Stimulated activated CD4-positive, alpha-beta T cell treated with anti-CD3 and anti-CD28 coated beads, Interleukin-15, amount 100 ng/mL, for 24 hours (primary cell): ENCODE results near the gene B3GNT5.

Source experiments
- DNase-seq: peaks from one replicate; pipeline ENCODE4 v3.0.0-alpha.2; 2020

Gene B3GNT5

DNA sequence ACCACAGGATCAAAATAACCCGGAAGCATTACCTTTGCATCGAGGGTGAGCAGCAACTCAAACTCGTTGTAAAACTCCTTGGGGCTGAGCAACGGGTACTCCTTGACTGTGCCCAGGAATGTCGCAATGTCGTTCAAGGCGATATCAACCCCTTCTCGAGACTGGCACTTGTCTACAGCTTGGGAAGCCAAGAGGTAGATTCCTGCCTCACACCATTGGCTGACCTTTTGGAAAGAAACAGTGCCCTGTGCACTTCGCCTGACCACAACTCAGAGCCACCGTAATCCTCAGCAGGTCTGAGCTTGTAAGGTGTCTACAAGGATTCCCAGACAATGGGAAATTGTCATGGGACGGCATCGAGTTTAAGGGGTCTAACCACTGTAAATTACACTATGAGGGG, 43.9 kb downstream of the B3GNT5 start:
- DNase-seq, result no peak

DNA sequence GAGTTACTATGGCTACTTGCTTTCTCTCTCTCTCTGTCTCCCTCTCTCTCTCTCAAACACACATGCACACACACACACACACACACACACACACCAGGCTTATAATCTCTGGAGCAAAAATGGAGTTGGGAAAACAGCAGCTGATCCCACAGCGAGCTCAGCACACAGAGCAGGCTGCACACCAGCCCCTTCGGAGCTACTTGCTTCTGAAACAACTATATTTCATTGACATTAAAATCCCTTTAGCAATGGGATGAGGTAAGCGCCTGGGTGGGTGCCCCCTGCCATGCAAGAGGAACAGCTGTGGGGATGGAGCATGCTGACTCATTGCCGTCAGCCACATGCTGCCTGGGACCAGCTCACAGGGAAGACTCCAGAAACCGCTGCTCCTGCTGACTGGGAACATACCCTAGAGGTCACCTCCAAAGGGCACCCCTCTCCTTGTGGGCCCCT, 45.7 kb downstream of the B3GNT5 start:
- DNase-seq, result no peak

DNA sequence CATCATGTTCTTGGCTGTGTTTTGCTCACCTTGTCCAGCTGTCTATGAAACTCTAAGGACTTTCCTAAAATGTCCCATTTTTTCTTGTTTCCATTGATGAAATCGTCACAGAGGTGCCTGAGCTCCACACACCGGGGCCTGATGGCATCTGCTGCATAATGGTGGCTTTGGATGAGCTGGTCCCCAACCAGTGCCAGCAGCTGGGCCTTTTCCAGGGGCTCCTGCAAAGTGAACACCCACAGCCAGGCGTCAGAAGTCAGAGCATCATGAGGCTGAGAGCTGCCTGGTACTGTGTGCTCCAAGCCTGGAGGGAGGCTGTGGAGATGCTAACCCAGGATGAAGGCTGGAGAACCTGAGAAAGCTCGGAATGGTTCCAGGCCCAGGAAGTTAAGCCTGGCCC, 46.9 kb downstream of the B3GNT5 start:
- no peak for DNase-seq

DNA sequence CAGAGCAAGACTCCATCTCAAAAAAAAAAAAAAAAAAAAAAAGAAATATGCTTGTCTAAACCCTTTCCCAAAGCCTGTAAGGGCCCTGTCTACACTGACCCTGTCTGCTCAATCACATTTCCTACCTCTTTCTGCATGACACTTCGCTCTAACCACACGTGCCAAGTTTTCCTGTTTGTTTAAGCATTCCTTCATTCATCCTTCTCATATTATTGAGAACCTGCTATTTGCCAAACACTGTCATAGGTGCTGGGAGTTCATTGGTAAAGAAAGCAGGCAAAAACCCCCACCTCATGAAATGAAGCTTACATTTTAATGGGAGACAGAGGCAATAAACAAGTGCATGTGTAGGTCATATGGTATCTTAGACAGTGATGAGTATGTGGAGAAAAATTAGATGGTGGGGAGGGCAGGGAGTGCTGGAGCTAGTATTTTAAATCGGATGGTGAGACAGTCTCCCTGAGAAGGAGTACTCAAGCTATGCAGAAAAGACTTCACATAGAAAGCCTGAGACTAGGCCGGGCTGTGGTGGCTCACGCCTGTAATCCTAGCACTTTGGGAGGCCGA, 48.0 kb downstream of the B3GNT5 start:
- no peak for DNase-seq

DNA sequence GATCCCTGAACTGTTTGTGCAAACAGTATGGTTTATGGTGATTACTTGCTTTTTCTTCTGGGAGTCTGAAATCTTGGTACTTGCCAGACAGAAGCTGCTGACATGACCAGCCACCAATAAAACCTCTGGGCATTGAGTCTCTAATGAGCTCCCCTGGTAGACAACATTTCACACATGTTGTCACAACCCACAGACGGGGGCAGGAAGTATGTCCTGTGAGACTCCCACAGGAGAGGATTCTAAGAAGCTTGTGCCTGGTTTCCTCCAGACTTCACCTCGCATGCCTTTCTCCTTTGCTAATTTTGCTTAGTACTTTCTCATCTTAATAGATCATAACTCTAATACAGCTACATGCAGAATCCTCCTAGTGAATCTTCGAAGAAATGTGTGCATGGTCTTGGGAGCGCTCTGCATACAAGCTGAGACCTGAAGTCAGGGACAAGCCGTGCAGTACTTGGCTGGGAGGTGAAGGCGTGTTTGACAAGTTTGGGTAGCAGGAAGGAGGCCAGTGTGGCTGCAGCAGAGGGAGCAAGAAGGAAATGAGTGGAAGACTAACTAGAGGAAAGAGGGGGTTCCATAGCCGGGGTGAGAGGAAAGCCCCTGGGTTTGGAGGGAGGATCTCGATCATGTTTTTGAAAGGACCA, 49.0 kb downstream of the B3GNT5 start:
- no peak for DNase-seq

DNA sequence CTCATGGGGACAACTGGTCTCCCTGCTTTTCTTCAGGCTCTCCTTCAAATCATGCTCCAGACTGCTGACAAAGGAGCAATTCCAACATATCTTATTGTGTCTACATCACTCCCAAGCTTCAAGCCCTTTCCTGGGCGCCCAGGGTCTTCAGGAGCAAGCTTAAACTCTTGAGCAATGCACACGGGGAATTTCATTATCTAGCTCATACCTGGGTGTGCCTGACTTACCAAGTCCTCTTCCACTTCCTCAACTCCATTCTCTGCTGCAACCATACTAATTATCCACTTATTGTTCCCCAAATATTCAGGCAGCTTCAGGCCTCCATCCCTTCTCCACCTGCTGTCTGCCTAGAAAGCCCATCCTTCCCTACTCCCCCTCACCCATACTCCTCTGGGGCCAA, 50.6 kb downstream of the B3GNT5 start:
- DNase-seq, result no peak

DNA sequence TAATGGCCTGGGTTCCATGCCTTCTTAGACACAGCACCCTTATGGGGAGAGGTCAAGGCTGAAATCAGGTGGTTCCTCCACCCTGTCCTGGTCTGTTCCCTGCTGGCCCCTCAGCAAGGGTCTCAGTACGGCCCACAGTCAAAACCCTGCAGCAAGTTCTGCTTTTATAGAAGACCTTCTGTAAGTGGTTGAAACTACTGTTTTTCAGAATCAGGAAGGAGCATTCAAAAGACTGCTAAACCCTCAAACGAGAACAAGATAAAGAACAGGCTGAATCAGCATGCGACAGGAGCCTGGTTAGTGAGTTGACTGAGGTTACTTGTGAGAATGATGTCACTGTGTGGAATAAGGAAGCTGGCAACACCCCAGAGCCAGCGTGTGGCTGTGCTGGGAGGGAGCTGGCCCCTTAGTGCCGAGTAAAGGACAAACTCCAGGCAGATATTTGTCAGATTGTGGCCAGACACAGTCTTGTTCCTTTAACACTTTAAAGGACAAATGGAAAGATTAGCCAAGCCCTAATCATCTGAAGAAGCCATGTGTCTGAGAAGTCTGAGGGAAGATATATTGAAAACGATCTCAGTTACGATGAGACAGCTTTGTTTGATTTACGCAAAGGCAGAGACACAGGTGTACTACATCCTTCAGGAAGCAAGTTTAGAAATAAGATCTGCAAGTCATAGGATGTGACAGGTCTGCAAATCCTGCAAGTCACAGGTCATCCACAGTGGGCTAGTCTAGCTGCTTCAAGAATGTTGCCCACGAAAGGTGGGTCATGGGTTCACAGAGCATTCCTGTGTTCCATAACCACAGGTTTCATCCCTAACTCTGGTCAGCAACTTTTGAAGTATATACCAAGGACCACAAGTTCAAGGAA, 54.0 kb downstream of the B3GNT5 start:
- peak; percentile 65 for DNase-seq

DNA sequence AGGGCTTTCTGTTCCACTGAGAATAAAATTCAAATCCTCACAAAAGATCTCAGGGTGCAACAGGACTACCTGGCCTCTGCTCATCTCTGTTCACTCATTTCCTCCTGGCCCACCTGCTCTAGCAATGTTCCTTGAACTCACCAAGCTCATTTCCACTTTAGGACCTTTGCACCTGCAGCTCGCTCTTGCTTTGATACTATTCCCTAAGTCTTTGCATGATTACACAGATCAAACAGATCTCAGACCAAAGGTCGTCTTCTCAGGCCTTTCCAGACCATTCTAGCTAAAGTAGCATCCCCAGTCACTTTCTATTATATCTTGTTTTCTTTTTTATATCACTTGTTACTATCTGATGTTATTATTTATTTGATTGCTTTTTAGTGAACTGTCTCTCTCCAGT, 54.7 kb downstream of the B3GNT5 start:
- DNase-seq, result no peak

DNA sequence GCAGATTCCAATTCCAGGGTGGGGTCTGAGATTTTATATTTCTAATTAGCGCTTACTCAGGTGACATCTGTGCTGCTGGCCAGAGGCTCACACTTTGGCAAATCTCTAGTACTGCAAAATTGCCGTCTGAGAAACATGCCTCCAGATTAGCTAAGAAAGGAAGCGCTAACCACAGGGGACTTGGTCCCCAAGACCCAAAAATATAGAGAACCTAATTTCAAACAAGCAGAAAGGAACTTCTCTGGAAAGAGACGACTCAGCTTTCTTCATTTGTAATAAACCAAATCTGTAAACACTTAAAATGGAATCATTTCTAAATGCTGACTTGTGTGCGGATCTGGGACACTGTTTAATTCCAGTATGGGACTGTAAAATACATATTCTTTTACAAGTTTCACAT, 55.7 kb downstream of the B3GNT5 start:
- no peak for DNase-seq

DNA sequence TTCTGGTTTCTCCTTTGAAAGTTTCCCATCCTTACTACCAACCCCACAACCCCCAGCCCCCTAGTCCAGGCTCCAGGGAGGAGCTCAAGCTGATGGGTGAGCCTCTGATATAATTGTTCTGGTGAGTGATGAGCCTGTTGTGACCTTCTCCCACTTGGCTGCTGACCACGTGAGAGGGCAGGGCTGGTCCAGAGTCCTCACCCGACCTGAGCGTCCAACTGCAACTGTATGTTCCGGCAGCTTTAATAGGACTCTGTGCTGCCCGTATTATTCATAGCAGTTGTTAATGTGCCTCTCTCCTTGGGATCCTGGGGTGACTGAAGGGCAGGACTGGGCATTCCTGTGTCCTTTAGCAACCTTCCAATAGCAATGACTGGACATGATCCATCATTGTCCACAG, 56.2 kb downstream of the B3GNT5 start:
- DNase-seq, result no peak

DNA sequence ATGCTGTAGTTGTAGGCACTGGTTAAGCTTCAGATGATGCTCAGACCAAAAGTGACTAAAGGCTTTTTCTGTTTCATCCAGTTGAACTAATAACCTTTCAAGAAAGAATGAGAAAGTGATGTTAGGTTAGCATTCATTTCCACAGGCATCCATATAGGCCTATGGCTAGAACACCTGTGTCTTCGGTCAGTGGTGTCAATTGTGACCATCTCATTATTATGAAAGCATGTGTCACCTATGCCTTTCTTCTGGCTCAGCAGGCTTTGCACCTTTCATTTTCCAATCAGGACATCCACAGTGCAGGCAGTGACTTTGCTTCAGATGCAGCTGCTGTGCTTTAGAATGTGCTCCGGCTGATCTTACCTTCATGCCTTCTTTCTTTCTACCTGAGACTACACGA, 57.9 kb downstream of the B3GNT5 start:
- DNase-seq, result no peak

DNA sequence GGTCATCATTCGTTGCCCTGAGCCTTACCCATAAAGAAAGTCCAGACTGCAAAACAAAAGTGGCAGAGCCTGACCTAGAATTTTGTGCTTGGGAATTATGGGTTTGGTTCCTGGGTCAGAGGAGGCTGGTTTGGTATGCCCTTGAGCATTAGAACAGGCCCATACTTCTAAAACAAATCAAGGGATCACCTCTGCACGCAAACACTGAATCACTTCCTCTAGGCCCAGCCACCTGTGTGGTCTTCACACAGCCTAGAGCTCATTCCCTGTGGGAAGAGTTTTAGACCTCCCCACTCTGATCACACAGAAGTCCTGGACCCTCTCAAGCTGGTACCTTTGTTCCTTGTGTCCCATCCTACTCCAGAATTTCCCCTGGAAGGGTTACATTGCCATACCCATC, 59.4 kb downstream of the B3GNT5 start:
- no peak for DNase-seq

DNA sequence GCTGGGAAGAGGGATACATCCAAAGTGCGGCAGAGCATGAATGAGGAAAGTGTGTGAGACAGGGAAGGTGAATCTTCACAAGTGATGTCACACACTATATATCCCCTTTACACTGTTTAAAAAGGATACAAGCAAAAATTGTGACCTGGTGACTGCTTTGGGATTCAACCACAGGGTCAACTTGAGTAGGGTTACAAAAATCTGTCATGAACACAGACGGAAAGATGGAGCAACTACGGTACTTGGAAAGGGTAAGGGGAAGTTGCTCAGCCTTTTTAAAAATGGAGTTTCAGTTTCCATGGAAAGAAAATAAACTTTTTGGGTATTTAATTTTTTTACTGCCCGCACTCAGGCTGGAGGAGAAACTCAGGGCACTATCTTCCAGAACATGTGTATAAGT, 60.3 kb downstream of the B3GNT5 start:
- DNase-seq, result no peak

DNA sequence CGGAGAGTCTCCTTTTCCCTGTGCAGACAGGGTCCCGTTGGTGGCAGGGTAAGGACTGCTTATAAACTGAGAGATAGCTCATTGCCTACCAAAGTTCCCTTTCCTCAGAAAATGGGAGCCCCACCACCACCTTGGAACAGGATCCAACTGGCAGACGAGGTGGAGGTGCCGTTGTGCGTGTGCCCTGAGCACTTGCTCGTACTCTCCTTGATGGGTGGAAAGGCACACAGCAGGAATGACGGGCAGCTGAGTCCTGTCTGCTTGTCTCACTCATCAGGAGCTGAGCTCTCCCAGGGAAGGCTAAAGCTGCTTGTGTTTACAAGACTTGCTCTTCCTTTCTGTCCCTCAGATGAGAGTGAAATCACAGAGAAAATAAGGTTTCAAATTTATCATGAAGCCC, 60.7 kb downstream of the B3GNT5 start:
- no peak for DNase-seq

DNA sequence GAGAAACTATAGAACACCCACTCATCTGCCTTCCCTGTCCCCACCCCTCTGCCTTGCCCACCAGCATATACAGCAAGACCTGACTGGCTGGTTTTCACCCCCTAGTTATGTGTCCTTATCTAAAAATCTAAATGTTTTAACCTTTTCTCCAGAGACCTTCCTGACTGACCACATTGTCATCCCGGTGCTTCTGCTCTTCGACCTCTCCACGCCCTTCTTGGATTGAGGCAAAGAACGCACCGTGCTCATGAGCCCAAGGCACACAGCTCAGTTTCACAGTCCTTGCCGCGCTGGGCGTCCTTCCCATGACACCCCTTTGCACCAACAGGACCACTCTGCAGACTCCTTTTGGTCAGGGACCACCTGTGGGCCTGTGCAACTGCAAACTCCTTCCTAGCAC, 62.7 kb downstream of the B3GNT5 start:
- DNase-seq, result no peak

DNA sequence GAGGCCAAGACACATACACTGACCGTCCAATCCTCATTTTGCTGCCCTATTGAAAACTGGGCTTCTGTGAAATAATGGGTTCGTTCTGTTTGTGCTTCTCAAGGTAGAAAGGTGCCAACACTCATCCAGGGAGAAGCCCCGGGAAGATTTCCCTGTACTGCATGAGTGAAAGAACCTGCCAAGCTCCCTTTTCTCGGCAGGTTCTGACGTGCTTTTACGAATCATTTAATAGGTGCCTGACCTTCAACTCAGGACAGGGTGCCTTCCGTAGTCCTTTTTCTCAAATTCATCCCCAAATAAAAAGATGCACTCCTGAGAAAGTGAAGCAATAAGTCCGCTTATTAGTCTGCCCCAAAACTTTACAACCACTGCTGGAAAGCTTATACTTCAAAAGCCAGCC, 64.2 kb downstream of the B3GNT5 start:
- no peak for DNase-seq

DNA sequence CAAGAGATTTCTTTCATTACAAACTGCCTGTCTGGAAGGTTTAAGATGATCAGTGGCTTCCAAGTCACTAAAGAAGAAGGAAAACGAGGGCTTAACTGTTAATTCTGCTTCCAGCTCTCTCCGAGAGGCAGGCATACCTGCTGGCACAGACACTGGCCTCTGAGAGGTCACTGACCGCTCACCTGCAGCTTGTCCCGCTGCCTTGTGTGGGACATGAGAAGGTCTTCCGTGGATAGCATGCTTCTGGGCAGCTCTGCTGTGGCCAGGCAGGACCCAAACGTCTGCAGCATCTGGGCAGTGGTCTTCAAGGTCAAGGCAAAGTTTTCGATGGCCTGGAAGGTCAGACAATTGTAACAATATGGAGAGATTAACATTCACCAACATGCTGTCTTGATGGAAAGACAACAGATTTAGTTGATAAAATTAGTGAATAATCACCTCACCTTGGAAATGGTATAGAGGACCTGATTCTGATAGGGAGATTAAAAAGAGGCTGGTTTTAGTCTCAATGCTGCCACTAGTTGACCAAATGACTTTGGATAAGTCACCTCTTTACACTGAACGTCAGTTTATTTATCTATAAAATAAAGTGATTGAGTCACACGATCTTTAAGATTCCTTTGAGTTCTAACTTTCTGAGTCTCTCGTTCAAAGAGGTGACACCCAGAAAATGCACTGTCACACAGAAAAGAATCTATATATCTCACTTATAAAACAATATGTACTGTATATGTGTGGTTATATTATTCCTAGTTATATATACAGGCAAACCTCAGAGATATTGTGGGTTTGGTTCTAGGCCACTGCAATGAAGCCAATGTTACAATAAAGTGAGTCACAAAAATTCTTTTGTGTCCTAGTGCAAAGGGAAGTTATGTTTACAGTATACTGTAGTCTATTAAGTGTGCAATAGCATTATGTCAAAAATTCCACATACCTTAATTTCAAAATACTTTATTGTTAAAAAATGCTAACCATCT, 65.1 kb downstream of the B3GNT5 start:
- no peak for DNase-seq

DNA sequence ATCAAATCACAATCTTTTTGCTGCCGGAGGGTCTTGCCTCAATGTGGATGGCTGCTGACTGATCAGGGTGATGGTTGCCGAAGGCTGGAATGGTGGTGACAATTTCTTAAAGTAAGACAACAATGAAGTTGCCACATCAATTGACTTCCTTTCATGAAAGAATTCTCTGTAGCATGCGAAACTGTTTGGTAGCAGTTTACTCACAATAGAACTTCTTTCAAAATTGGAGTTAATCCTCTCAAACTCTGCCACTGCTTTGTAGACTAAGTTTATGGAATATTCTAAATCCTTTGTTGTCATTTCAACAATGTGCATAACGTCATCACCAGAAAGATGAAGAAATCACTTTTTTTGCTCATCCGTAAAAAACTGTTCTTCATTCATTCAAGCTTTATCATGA, 65.8 kb downstream of the B3GNT5 start:
- no peak for DNase-seq

DNA sequence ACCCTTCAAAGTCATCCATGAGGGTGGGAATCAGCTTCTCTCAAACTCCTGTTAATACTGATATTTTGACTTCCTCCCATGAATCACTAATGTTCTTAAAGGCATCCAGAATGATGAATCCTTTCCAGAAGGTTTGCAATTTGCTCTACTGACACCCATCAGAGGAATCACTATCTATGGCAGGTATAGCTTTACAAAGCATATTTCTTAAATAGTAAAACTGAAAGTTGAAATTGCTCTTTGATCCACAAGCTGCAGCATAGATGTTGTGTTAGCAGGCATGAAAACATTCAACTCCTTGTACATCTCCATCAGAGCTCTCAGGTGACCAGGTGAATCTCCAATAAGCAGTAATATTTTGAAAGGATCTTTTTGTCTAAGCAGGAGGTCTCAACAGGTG, 66.3 kb downstream of the B3GNT5 start:
- no peak for DNase-seq
